Erythroblast (primary cell): ENCODE measurements around the gene RHOBTB3.

ENCODE experiments used
- GATA1 ChIP-seq: IDR thresholded peaks from 2 replicates; pipeline ENCODE4 v1.6.1; 2011; ENCODE audit warnings: low read depth, mild to moderate bottlenecking, control low read depth, low read length, moderate library complexity
- POLR2A ChIP-seq: IDR thresholded peaks from 2 replicates; pipeline ENCODE4 v1.6.1; 2011; ENCODE audit warnings: mild to moderate bottlenecking, low read length

DNA sequence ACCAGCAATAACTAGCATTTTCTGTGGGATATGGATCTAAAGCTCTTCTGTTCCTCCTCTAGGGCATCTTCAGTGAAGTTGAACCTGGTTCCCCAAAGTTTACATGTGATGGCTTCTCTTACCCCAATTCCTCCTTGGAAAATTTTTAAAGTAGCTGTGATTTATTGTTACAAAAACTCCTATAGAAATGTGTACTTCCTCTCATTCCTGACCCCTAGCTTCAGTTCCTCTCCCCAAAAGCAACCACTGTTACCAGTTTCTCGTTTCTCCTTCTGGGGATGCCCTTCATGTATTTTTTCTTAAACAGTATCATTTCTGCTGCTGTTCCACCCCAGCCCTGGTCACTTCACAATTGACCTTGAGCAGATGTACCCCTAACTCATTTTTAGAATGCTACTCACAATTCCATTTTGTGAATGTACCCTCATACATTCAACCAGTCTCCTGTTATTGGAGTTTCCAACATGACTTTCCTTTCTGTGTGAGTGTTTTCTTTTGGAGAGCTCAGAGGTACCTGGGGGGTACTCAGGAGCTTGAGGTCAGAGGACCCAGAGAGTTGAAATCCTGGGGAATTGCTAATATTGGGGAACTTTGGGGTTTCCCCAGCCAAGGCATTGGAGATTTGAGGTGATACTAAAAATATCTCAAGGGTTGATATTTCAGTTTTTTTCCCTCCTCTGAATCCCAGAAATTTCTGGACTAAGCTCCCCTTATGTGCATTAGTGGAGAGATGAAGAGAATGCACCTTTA is 110.0 kb downstream of the RHOBTB3 start:
- TF ChIP-seq POLR2A = no peak
- TF ChIP-seq GATA1 = no peak
